Coronary artery (tissue), 2 donors: Measurements from ENCODE around the gene CYB5R2.

Source experiments
- DNase-seq: peaks from one replicate; pipeline ENCODE4 v3.0.0-alpha.2; 2017; ENCODE audit warnings: low spot score
- H3K27ac ChIP-seq, 2 donors: fragments of 200-600 bp; sonication (generic); one replicate each; pipeline ENCODE4 v1.5.1; 2016 to 2019
- H3K4me3 ChIP-seq: fragments of 200-600 bp; sonication (generic); 2 replicates; pipeline ENCODE4 v1.5.1; 2016; ENCODE audit warnings: mild to moderate bottlenecking, moderate library complexity
- TF ChIP-seq, protein P1 (sequence below): fragments of 200-600 bp; sonication (generic); IDR thresholded peaks from one replicate; pipeline ENCODE4 v1.5.1; 2019; ENCODE audit warnings: antibody characterized with exemption

The CYB5R2 gene

DNA sequence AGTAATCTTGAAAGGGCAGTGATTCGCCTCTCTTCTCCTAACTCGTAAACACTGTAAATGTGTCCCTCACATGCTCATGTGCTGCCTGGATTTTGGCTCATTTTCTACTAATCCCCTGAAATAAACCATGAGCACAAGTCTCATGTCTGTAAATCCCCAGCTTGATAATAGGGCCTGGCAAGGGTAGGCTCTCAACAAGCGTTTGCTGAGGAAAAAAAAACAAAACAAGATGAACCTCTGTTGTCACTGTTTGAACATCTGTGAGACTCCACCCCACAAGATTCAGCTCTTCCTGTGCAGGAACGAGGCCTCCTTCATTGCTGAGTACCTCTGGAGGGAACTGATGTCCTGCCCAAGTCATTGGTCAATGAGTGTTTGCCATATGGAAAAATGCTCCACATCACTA, 4.5 kb upstream of the CYB5R2 start:
- no peak overlapping the region for H3K27ac ChIP-seq
- no peak overlapping the region for H3K4me3 ChIP-seq
- DNase-seq: no peak
- TF ChIP-seq, protein P1, sequence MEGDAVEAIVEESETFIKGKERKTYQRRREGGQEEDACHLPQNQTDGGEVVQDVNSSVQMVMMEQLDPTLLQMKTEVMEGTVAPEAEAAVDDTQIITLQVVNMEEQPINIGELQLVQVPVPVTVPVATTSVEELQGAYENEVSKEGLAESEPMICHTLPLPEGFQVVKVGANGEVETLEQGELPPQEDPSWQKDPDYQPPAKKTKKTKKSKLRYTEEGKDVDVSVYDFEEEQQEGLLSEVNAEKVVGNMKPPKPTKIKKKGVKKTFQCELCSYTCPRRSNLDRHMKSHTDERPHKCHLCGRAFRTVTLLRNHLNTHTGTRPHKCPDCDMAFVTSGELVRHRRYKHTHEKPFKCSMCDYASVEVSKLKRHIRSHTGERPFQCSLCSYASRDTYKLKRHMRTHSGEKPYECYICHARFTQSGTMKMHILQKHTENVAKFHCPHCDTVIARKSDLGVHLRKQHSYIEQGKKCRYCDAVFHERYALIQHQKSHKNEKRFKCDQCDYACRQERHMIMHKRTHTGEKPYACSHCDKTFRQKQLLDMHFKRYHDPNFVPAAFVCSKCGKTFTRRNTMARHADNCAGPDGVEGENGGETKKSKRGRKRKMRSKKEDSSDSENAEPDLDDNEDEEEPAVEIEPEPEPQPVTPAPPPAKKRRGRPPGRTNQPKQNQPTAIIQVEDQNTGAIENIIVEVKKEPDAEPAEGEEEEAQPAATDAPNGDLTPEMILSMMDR: no peak

DNA sequence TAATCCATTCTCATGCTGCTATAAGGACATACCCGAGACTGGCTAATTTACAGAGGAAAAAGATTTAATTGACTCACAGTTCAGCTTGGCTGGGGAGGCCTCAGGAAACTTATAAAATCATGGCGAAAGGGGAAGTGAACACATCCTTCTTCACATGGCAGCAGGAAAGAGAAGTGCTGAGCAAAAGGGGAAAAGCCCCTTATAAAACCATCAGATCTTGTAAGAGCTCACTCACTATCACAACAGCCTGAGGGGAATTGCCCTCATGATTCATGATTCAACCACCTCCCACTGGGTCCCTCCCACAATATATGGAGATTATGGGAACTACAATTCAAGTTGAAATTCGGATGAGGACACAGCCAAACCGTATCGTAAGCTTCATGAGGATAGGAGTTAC, 3.8 kb upstream of the CYB5R2 start:
- TF ChIP-seq, protein P1: no peak
- Histone ChIP-seq H3K4me3 (no peak overlapping the region), H3K27ac (no peak overlapping the region)
- no peak for DNase-seq

DNA sequence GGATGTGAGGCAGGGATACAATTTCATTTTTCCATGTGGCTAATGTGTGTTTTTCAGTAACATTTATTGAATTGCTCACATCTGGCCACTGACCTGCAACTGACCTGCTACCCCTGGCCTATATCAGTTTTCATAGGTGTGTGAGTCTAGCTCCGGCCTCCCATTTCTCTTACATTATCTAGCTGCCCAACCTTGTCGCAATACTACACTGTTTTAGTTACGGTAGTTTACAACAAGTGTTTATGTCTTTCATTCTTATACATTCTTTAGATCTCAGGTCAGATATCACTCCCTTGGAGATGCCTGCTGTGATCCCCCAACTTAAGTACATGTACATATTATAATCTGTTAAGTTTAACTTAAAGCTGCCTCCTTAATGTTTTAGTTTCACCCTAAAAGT, 2.3 kb upstream of the CYB5R2 start:
- TF ChIP-seq, protein P1: no peak
- DNase-seq: no peak
- no peak overlapping the region for H3K27ac ChIP-seq
- H3K4me3 ChIP-seq: no peak overlapping the region

DNA sequence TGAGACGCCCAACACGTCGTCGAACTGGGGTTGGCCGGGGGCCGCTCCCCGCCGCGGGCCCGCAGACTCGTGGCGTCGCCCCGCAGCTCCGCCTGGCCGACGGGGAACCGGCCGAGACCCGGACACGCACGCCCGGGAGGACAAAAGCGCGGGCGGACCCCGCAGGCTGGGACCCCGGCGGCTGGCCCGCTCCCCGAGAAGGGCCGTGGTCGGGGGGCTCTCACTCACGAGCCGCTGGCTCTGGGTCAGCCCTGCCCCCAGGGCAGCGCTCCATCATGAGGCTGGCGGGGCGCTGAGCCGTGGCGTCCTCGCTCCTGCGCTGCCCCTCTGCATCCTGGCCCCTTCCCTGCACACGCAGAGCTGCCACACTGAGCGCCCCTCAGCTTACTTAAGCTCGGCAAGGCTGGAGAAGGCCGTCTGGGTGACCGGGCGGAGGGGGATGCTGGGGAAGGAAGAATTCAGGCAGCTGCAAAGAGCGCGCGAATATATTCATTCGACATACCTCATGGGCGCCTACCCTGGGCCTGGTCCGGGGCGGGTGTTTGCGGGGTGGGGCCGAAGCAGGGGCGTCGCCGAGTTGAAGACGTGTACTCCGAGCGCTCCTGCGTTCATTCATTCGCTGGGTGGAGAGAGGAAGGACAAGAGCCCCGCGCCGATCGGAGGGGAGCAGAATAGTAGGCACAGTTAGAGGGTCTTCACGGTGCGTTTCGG, 579 bp upstream of the CYB5R2 start:
- peak overlapping the region in 1 of 2 donors; percentile 83 for H3K27ac ChIP-seq
- DNase-seq: peak; percentile 74
- peak overlapping the region; percentile 92 for H3K4me3 ChIP-seq
- TF ChIP-seq, protein P1: no peak

DNA sequence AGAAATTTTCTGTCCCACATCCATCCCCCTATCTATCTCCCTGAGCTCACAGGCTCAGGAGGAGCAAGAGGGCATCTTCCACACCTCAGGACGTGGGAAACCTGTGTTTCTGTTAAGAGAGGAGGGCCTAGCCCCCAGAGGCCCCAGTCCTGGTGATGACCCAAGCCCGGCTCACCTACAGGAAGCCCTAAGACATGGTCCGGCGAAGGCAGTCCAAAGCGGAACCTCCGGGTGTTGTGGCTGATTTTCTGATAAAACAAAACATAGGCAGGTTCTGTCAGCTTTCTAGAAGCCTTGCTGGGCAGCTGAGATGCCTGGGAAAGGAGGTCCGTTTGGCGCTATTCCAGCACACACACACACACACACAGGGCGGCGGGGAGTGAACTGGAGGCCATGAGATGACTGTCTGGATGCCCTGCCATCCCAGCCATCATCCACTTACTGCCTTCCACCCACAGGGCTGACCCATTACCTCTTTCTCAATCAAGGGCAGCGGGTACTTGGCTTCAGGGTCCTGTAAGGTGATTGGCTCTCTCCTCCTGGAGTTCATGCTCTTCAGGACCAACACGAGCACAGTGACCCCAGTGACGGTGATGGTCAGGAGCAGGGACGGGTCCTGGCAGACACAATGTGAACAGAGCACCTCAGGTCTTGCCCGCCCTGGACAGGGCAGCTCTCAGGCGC, 882 bp downstream of the CYB5R2 start:
- DNase-seq: no peak

DNA sequence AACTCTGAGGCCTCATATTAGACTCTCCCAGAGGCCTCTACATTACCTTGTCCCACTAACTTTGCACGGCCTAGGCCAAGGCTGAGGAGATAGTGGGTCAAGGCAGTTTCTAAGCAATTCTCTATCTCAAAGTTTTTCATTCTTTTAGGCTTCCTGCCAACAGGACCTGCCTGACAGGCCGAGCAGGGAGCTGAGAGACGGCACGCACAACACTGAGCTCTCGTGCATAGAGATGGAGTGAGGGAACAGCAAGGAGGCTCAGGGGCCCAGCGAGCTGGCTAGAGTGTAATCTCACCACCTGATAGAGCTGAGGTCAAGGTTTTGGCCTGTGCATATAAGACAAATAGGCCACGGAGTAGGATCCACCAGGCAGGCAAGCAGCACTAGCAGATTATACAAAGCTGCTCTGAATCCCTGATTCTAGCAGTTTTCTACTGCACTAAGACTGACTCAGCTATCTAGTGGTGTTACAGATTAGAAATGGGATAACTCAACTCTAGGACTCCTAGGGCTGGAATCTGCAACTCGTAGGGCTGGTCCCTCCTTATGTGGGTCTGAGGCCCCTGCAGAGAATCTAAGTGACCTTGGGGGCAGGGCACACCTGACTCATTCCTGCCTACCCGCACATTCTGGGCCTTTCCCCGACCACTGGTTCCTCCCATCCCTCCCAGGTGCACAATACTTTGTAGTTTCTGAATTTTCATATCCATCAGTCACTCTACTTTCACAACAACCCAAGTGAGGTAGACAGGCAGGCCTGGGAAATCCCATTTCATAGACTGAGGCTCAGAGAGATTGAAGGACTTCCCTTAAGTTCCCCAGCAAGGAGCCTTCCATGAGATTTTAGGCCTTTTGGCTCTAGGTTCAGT, 1.7 kb downstream of the CYB5R2 start:
- DNase-seq: no peak
- Histone ChIP-seq H3K4me3 (no peak overlapping the region), H3K27ac (no peak overlapping the region)
- TF ChIP-seq, protein P1: no peak

More for the DNA sequence above, 882 bp downstream of the CYB5R2 start:
- TF ChIP-seq, protein P1: no peak
- Histone ChIP-seq H3K4me3 (peak overlapping the region; percentile 92), H3K27ac (no peak overlapping the region)
